Left hindlimb (tissue), 1 donor: ENCODE measurements around the gene RBM28.
"Not testable (repeated sequence)": the region's sequence is repeated elsewhere in the genome, so short reads cannot be mapped to it uniquely, and the experiment has no call there.

Experiments
- DNase-seq: peaks from one replicate; pipeline ENCODE4 v3.0.0-alpha.2; 2018

RBM28 gene

GRCh38 chr7:128341733-128342132 lies 2.0 kb downstream of the RBM28 start:
- no peak for DNase-seq

- no peak for DNase-seq
These were observed 8.0 kb downstream of the RBM28 start for GRCh38 chr7:128335730-128336129.

DNA sequence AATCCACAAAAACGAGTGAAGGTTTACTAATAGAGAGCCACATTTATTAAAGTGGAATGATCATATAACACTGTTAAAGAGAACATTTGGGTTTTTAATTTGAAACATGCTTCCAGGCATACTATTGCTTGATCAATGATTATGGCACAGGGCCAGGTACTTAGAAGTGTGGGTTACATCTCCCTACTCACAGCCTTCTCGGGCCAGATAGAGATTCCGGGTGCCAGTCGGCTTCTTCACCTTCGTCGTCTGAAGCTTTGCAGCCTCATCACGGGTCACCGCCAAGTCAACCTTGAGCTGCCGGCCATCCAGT lies 19.4 kb downstream of the RBM28 start:
- no peak for DNase-seq

DNA sequence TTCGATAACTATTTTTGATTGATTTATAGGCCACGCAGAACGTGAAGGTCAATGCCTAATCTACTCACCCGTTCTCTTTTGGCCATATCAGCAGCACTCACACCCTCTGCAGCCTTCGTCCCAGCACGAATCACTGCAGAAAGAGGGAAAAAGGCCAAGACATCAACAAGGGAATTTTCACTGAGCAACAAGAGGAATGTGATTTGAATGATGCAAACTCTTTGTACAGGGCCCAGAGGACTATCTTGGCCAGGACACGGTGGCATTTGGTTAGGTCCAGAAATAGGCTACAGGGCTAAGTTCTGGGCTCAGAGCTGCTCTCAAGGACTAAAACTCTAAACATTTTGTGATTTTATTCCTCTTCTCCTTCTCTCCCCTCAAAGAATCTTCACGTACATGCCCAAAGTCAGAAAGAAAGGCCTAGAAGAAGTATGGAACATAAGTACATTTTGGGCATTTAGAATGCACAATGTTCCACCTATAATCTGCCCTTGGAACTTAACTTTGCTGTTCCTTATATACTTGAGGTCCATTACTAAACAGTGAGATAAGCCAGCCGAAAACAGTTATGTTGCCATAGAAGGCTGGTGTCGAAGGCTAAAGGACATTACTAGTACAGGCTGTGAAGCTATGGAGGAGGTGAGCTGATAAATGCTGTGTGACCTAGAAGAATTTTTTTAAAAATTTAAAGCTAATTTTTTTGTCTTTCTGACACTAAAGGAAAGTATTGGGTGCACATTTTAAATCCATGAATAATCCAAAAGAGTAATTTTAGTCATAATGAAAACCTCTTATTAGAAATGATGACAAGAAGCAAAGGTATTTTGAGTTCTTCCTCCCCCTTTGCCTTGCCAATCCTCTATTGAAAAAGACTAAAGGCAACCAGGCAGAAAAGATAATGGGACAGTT lies 20.0 kb downstream of the RBM28 start:
- DNase-seq: no peak

GRCh38 chr7:128323040-128323439 lies 20.7 kb downstream of the RBM28 start:
- no peak for DNase-seq

DNA sequence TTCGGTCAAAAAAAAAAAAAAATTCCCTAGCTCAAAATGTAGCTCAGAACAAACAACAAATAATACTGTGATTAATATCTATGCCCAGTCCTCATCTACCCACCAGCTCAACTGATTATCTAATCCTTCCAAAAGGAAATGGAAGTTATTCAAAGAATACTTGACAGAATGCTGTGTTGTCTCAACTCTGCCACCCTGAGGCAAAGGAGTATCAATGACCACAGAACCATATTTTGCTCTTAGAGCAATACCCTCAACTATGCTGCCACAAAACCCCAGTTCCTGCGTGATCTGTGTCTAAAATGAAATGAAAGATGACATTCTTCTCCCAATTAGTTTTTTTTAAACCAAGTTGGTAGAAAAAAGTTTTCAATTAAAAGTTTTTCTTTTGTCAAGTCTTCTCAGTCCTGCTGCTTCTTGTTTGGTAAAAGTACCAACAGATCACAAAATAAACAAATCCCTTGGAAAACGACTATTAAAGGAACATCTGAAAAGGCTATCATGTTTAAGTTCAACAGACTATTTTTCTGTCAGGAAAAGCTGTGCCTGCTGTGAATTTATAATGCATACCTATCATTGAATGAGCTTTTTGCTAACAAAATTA lies 21.6 kb downstream of the RBM28 start:
- DNase-seq: no peak

DNA sequence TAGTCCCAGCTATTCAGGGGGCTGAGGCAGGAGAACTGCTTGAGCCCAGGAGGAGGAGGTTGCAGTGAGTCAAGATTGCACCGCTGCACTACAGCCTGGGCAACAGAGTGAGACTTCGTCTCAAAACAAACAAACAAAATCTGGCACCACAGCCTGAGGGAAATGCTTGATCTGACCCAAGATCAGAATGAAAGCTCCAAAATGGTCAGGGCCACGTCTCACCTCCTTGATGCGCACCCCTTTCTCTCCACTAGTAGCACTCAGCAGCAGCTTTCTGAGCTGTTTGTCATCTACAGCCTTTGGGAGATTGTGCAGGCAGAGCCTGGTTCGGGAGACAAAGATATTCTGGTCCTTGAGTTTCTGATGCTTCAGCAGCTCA lies 22.7 kb downstream of the RBM28 start:
- no peak for DNase-seq

GRCh38 chr7:128318691-128319090 lies 25.0 kb downstream of the RBM28 start:
- DNase-seq: no peak

DNA sequence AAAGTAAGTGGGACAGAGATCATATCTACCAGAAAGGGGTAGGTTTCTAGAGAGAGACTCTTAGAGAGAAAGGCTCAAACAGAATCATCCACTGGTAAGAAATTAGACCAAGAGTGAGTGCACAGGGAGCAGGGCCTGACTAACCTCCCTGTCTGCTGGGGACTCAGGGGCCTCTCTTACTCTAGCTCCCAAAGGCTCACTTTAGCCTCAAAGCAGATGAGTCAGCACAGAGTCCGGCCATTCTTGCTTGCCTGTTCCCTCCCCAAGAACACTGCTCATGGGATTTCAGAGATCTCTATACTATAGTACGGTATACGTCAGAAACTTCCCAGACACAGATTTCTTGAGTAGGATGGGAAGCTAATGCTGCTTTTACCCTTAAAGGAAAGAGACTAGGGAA lies 32.7 kb downstream of the RBM28 start:
- DNase-seq: no peak

- no peak for DNase-seq
These were observed 33.2 kb downstream of the RBM28 start for GRCh38 chr7:128310499-128310898.

GRCh38 chr7:128309976-128310375 lies 33.7 kb downstream of the RBM28 start:
- no peak for DNase-seq

- no peak for DNase-seq
These were observed 34.6 kb downstream of the RBM28 start for GRCh38 chr7:128309124-128309523.

GRCh38 chr7:128307061-128307460 lies 36.6 kb downstream of the RBM28 start:
- DNase-seq: no peak

DNA sequence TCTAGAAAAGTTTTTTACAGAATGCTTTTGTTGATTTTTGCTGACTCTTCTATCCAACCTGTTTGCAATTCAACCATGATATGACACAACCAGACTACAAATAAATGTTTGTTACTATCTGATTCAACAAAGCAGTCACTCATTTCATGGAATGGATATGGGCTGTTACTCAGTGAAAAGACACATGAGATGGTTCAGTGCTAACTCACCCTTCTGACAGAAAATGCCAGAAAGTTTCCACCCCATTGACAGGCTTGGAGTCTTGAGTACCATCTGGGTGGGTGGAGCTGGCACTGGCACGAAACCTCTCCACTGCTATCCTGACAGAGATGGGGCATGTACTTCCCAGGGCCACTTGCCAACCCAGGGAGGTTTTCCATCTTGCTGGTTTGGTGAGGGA lies 39.5 kb downstream of the RBM28 start:
- DNase-seq: no peak

GRCh38 chr7:128303643-128304042 lies 40.1 kb downstream of the RBM28 start:
- no peak for DNase-seq

GRCh38 chr7:128303133-128303532 lies 40.6 kb downstream of the RBM28 start:
- no peak for DNase-seq

- DNase-seq: no peak
These were observed 41.6 kb downstream of the RBM28 start for GRCh38 chr7:128302139-128302538.

GRCh38 chr7:128299109-128299607 lies 44.5 kb downstream of the RBM28 start:
- DNase-seq: no peak

- DNase-seq: not testable (repeated sequence)
These were observed 45.7 kb downstream of the RBM28 start for GRCh38 chr7:128298004-128298403.

- DNase-seq: no peak
These were observed 56.2 kb downstream of the RBM28 start for GRCh38 chr7:128287556-128287955.

DNA sequence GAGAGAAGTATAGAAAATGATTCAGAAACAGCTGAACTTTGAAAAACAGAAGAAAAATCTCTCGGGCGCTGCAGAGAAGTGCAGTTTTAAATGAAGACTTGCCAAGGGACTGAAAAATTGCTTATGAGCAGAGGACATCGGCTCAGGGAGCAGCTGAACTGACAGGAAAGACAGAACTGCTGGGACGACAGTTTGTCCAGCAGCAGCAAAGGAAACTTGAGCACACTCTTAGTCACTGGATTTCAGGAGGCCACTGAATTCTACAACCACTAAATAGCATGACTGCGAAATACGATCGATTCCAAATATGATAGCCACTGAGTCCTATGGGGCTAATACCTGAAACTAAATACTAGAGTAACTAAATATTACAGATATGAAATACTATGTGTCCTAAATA lies 59.6 kb downstream of the RBM28 start:
- DNase-seq: no peak

GRCh38 chr7:128281605-128282380 lies 61.9 kb downstream of the RBM28 start:
- DNase-seq: no peak

GRCh38 chr7:128280451-128280850 lies 63.3 kb downstream of the RBM28 start:
- not testable (repeated sequence) for DNase-seq
